Measurements from ENCODE around the gene KRT3. TPM values are rescaled to one million over a fixed set of nuclear protein-coding genes. Genes with fewer than 3 reads are reported as not detected.

The KRT3 gene
- total RNA-seq, 1 experiment from 2014 or later = not detected

DNA sequence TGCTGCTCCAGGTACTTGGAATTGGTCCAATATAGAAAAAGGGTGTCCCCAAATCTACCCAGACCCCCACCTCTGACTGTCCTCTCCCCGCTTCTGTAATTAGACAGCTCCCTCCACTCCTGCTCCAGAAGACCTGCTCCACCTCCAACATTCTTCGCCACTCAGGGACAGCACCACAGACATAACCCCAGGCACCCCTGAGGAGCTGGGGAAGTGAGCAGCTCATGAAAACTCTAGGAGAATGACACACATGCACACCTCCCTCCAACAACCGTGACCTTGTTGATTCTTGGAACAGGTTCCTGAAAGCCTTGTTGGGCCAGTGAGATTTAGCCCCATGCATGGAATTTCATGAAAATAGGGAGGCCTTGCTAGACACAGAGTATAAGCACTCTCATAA lies 9.8 kb upstream of the KRT3 start:
- TF ChIP-seq ATF1 (CRISPR knock-in tag; IDR thresholded peaks at IDR 0.05) (no peak), CREM (CRISPR knock-in tag; IDR thresholded peaks at IDR 0.05) (no peak), FOXJ3 (CRISPR knock-in tag; IDR thresholded peaks at IDR 0.05; ENCODE audit: borderline replicate concordance) (no peak), CBFB (CRISPR knock-in tag; IDR thresholded peaks at IDR 0.05; ENCODE audit: low read depth) (no peak)
- TF ChIP-seq, protein P1, sequence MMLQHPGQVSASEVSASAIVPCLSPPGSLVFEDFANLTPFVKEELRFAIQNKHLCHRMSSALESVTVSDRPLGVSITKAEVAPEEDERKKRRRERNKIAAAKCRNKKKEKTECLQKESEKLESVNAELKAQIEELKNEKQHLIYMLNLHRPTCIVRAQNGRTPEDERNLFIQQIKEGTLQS (CRISPR knock-in tag; conservative IDR thresholded peaks at IDR 0.05) = no peak
- TF ChIP-seq, protein P2, sequence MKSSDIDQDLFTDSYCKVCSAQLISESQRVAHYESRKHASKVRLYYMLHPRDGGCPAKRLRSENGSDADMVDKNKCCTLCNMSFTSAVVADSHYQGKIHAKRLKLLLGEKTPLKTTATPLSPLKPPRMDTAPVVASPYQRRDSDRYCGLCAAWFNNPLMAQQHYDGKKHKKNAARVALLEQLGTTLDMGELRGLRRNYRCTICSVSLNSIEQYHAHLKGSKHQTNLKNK (CRISPR knock-in tag; IDR thresholded peaks at IDR 0.05) = no peak
- TF ChIP-seq, protein P3, sequence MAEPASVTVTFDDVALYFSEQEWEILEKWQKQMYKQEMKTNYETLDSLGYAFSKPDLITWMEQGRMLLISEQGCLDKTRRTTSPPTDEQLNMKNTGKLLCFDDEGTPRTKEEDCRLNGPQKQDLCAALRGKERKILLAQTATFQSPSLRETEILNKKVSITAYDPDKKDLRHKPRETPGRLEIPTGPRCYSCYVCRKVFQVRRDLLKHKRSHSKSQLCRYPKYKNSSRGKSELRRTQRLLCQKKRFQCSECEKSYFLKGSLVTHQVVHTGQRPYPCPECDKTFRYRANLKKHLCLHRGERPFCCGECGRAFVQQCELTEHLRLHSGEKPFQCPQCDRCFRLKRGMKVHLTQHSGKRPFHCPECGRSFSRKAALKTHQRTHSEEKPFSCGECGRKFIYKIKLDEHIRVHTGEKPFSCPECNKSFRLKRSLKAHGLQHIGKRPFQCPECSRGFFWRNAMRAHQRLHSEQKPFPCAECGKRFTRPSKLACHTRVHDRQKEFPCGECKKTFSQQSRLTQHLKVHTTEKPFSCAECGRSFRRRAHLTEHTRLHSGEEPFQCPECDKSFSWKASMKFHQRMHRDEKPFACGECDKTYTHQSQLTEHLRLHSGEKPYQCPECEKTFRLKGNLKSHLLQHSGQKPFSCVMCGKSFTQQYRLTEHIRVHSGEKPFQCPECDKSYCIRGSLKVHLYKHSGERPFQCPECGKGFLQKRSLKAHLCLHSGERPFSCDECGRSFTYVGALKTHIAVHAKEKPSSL (CRISPR knock-in tag; conservative IDR thresholded peaks at IDR 0.05) = no peak
- TF ChIP-seq, protein P4, sequence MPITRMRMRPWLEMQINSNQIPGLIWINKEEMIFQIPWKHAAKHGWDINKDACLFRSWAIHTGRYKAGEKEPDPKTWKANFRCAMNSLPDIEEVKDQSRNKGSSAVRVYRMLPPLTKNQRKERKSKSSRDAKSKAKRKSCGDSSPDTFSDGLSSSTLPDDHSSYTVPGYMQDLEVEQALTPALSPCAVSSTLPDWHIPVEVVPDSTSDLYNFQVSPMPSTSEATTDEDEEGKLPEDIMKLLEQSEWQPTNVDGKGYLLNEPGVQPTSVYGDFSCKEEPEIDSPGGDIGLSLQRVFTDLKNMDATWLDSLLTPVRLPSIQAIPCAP (CRISPR knock-in tag; IDR thresholded peaks at IDR 0.05) = no peak
- TF ChIP-seq, protein P5, sequence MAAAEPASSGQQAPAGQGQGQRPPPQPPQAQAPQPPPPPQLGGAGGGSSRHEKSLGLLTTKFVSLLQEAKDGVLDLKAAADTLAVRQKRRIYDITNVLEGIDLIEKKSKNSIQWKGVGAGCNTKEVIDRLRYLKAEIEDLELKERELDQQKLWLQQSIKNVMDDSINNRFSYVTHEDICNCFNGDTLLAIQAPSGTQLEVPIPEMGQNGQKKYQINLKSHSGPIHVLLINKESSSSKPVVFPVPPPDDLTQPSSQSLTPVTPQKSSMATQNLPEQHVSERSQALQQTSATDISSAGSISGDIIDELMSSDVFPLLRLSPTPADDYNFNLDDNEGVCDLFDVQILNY (CRISPR knock-in tag; IDR thresholded peaks at IDR 0.05) = no peak
- TF ChIP-seq, protein P6, sequence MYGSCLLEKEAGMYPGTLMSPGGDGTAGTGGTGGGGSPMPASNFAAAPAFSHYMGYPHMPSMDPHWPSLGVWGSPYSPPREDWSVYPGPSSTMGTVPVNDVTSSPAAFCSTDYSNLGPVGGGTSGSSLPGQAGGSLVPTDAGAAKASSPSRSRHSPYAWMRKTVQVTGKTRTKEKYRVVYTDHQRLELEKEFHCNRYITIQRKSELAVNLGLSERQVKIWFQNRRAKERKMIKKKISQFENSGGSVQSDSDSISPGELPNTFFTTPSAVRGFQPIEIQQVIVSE (CRISPR knock-in tag; IDR thresholded peaks at IDR 0.05; ENCODE audit: borderline replicate concordance) = no peak
- H3K27ac Mint-ChIP-seq = no peak overlapping the region
- H3K27me3 Mint-ChIP-seq (ENCODE audit: low read depth) = peaks cover 2% of the 10 kb centered on the region; the same call in 1 of the 2 replicates
- H3K9me3 Mint-ChIP-seq = no peaks in the 10 kb centered on the region
- no peak overlapping the region for H3K4me3 Mint-ChIP-seq
- ChIA-PET CTCF (interaction anchor here (0.5 to 2.7 kb wide), 11 partner anchors 15 to 634 kb away, joined by 3 to 19 read pairs (median 4); no protein-coding TSS in a partner anchor), POLR2A (interaction anchor here (0.6 to 1.1 kb wide), 2 partner anchors 13 to 17 kb away, joined by 3 to 4 read pairs; no protein-coding TSS in a partner anchor)
- H3K4me1 Mint-ChIP-seq = peaks cover 34% of the 10 kb centered on the region
- no peaks in the 10 kb centered on the region for H3K36me3 Mint-ChIP-seq
- ATAC-seq (no peak), DNase-seq (ENCODE audit: low spot score) (no peak)

DNA sequence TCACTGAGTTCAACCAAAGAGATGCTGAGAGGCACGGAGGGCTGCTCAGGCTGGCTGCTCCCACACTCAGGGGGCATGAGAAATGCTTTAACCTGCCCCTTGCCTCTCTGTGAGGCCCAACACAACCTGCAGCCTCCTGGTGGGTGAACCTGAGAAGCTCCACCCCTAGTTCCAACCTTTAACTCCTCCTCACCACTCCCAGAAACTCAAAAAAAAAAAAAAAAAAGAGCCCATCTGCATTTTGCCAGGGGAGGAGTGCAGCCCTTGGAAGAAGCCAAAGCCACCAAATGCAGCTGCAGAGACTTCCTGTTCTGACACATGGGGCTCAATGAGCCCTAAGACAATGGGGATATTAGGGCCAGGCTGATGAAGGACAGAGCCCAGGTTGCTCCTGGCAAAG lies 9.1 kb upstream of the KRT3 start:
- Mint-ChIP-seq H3K27ac (peak overlapping the region; percentile 47; the same call in 1 of the 2 replicates), H3K9me3 (no peaks in the 10 kb centered on the region), H3K36me3 (no peaks in the 10 kb centered on the region), H3K4me1 (peaks cover 42% of the 10 kb centered on the region), H3K27me3 (ENCODE audit: low read depth) (peaks cover 2% of the 10 kb centered on the region; the same call in 1 of the 2 replicates), H3K4me3 (no peak overlapping the region)
- ATAC-seq = peak; percentile 93
- ChIA-PET CTCF (interaction anchor here (0.5 to 2.7 kb wide), 17 partner anchors 14 to 633 kb away, joined by 3 to 19 read pairs (median 3); no protein-coding TSS in a partner anchor), POLR2A (interaction anchor here (0.6 to 1.1 kb wide), 4 partner anchors 14 to 98 kb away, joined by 3 to 4 read pairs (median 4); no protein-coding TSS in a partner anchor)
- peak; percentile 45 for DNase-seq (ENCODE audit: low spot score)
- no peak for TF ChIP-seq ZNF317 (CRISPR knock-in tag; IDR thresholded peaks at IDR 0.05; ENCODE audit: borderline replicate concordance, low read depth)
- TF ChIP-seq, protein P7, sequence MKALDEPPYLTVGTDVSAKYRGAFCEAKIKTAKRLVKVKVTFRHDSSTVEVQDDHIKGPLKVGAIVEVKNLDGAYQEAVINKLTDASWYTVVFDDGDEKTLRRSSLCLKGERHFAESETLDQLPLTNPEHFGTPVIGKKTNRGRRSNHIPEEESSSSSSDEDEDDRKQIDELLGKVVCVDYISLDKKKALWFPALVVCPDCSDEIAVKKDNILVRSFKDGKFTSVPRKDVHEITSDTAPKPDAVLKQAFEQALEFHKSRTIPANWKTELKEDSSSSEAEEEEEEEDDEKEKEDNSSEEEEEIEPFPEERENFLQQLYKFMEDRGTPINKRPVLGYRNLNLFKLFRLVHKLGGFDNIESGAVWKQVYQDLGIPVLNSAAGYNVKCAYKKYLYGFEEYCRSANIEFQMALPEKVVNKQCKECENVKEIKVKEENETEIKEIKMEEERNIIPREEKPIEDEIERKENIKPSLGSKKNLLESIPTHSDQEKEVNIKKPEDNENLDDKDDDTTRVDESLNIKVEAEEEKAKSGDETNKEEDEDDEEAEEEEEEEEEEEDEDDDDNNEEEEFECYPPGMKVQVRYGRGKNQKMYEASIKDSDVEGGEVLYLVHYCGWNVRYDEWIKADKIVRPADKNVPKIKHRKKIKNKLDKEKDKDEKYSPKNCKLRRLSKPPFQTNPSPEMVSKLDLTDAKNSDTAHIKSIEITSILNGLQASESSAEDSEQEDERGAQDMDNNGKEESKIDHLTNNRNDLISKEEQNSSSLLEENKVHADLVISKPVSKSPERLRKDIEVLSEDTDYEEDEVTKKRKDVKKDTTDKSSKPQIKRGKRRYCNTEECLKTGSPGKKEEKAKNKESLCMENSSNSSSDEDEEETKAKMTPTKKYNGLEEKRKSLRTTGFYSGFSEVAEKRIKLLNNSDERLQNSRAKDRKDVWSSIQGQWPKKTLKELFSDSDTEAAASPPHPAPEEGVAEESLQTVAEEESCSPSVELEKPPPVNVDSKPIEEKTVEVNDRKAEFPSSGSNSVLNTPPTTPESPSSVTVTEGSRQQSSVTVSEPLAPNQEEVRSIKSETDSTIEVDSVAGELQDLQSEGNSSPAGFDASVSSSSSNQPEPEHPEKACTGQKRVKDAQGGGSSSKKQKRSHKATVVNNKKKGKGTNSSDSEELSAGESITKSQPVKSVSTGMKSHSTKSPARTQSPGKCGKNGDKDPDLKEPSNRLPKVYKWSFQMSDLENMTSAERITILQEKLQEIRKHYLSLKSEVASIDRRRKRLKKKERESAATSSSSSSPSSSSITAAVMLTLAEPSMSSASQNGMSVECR (CRISPR knock-in tag; IDR thresholded peaks at IDR 0.05; ENCODE audit: borderline replicate concordance) = no peak
- TF ChIP-seq, protein P8, sequence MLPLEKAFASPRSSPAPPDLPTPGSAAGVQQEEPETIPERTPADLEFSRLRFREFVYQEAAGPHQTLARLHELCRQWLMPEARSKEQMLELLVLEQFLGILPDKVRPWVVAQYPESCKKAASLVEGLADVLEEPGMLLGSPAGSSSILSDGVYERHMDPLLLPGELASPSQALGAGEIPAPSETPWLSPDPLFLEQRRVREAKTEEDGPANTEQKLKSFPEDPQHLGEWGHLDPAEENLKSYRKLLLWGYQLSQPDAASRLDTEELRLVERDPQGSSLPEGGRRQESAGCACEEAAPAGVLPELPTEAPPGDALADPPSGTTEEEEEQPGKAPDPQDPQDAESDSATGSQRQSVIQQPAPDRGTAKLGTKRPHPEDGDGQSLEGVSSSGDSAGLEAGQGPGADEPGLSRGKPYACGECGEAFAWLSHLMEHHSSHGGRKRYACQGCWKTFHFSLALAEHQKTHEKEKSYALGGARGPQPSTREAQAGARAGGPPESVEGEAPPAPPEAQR (CRISPR knock-in tag; IDR thresholded peaks at IDR 0.05) = no peak
- TF ChIP-seq, protein P9, sequence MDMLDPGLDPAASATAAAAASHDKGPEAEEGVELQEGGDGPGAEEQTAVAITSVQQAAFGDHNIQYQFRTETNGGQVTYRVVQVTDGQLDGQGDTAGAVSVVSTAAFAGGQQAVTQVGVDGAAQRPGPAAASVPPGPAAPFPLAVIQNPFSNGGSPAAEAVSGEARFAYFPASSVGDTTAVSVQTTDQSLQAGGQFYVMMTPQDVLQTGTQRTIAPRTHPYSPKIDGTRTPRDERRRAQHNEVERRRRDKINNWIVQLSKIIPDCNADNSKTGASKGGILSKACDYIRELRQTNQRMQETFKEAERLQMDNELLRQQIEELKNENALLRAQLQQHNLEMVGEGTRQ (CRISPR knock-in tag; IDR thresholded peaks at IDR 0.05) = no peak
- no peak for TF ChIP-seq ATF1 (CRISPR knock-in tag; IDR thresholded peaks at IDR 0.05)
- no peak for TF ChIP-seq ZNF671 (CRISPR knock-in tag; IDR thresholded peaks at IDR 0.05)
- TF ChIP-seq TP53 (CRISPR knock-in tag; IDR thresholded peaks at IDR 0.05) = no peak

Data from WTC11 (cell line).